GM21360 (cell line): Measurements from ENCODE around the gene PTRH1.

Experiments
- ATAC-seq: cut with Tn5 transposase; IDR thresholded peaks from one replicate; pipeline ENCODE4 v1.9.1; 2021; ENCODE audit warnings: mild to moderate bottlenecking, moderate library complexity; ENCODE audit not compliant: unreplicated experiment

The PTRH1 gene

DNA sequence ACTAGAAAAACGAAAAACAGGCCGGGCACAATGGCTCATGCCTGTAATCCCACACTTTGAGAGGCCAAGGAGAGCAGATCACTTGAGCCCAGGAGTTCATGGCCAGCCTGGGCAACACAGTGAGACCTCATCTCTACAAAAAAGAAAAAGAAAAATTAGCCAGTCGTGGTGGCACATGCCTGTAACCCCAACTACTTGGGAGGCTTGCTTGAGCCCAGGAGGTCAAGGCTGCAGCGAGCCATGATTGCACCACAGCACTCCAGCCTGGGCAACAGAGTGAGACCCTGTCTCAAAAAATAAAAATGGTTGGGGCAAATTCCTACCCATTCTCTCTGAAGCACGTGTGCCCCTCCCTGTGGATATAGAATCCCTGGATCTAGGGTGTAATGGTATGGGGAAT lies 17.1 kb downstream of the PTRH1 start:
- no peak for ATAC-seq

DNA sequence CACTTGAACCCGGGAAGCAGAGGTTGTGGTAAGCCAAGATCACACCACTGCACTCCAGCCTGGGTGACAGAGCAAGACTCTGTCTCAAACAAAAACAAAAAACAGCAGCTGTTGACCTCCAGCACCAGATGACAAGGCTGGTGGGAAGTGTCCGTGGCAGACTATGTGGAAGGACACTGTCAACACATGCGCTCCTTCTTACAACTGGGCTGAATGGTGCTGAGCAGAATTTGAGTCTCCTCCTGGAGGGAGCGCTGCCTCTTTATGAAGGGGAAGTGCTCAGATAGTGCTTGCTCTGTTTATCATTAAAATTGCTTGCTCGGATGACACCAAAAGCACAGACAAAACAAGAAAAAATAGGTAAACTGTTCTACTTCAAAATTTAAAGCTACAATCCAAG lies 17.9 kb downstream of the PTRH1 start:
- ATAC-seq, result no peak

- ATAC-seq, result no peak
Observed at GRCh38 chr9:127694890-127695720, 20.4 kb downstream of the PTRH1 start.

DNA sequence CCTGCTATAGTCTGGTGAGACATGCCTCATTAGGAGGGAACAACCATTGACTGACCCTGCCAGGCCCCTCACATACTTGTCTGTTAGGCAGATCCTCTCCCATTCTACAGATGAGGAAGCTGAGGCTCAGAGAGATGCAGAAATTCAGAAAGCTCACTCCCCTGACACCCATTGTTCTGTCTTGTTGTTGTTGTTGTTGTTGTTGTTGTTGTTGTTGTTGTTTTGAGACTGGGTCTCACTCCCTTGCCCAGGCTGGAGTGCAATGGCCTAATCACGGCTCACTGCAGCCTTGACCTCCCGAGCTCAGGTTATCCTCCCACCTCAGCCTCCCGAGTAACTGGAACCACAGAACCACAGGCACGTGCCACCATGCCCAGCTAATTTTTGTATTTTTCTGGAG lies 21.8 kb downstream of the PTRH1 start:
- no peak for ATAC-seq

DNA sequence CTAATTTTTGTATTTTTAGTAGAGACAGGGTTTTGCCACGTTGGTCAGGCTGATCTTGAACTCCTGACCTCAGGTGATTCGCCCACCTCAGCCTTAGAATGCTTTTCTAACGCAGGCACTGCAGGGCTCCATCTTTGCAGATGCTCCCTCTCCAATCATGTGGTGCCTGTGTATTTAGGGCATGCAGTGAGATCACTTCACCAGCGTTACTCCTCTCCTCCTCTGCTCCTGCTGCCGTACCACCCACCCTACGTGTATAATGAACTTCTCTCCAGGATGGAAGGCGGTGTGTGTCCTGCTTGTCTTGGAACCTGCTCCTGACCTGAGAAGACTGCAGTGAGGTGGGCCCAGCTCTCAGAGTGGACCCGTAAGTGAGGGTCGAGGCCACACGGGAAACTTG lies 22.3 kb downstream of the PTRH1 start:
- ATAC-seq, result no peak

GRCh38 chr9:127692071-127692470 lies 23.4 kb downstream of the PTRH1 start:
- no peak for ATAC-seq

- no peak for ATAC-seq
Observed at GRCh38 chr9:127690735-127691134, 24.7 kb downstream of the PTRH1 start.

- no peak for ATAC-seq
Observed at GRCh38 chr9:127689329-127690000, 26.0 kb downstream of the PTRH1 start.

- ATAC-seq, result no peak
Observed at GRCh38 chr9:127686461-127687393, 28.7 kb downstream of the PTRH1 start.

DNA sequence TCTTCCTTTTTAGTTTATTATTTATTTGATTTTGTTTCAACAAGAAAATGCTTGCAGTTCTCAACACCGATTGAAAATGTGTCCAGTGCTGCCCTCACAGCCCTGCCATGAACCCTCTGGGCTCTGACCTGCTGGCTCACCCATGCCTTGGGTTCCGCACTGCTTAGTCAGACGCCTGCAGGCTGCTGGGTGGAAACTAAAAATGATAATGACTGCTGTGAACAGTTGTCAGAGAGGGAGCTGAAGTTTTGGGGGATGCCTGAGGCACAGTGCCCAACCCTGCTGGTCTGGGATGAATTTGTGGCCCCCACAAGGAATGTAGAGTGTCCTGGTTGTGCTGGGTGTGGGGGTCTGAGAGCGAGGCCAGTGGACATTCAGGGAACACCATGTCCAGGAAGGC lies 30.9 kb downstream of the PTRH1 start:
- ATAC-seq, result no peak

GRCh38 chr9:127683723-127684122 lies 31.7 kb downstream of the PTRH1 start:
- no peak for ATAC-seq

DNA sequence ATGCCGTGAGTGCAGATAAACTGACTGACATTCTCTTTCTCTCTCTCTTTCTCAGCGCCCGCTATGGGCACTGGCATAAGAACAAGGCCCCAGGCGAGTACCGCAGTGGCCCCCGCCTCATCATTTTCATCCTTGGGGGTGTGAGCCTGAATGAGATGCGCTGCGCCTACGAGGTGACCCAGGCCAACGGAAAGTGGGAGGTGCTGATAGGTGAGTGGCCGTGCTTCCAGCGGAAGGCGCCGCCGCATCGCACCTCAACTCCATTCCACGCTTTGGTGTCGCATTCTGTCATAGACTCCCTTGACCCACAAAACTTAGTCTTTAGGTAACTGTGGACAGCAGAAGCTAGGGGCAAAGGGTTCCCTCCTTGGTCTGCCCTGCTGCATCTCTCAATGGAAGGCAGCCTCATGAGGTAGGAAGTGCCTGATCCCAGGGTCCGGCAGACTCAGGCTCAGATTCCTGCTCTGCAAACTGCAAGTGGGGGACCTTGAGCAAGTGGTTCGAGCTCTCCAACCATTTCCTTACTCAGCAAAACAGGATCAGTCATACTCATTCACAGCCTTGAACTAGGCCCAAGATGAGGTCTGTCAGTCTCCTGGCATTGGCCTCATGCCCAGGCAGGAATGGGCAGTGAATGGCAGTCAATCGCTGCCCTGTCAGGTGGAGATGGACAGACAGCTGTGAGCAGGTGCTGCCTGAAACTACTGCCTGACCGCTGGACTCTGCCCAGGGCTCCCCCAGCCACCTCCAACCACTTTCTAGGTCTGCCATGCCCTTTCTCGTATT lies 32.9 kb downstream of the PTRH1 start:
- no peak for ATAC-seq

GRCh38 chr9:127680846-127681245 lies 34.6 kb downstream of the PTRH1 start:
- no peak for ATAC-seq

DNA sequence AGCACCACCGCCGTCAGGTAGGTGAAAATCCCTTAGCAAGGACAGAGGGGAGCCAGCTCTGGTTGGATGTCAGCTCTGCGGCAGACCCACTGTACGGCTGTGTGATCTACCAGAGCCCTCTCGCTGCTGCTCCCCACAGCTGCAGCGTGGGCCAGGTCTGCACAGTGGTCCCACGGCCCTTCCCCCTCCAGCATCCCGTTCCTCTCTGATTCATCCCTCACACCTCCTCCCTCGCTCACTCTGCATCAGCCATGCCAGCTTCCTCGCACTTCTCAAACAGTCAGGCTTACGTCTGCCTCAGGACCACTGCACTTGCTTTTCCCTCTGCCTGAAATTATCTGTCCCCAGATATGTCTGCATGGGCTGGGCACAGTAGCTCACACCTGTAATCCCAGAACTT lies 35.2 kb downstream of the PTRH1 start:
- ATAC-seq, result no peak

GRCh38 chr9:127679506-127679905 lies 36.0 kb downstream of the PTRH1 start:
- no peak for ATAC-seq

GRCh38 chr9:127676638-127677037 lies 38.8 kb downstream of the PTRH1 start:
- no peak for ATAC-seq

- no peak for ATAC-seq
Observed at GRCh38 chr9:127673234-127673633, 42.2 kb downstream of the PTRH1 start.

DNA sequence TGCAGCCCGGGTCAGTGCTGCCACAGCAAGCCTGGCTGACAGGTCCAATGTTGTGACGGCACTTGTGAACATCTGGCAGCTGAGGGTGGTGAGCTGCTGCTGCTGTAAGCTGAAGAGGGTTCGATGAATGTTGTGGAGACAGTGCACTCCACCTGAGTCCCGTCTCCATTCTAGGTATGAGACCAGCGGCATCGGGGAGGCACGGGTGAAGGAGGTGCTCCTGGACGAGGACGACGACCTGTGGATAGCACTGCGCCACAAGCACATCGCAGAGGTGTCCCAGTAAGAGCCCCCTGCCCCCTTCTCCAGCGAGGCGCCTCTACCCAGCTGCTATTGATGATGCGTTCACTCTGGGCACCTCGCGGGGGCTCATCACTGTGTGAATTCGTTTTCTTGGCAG lies 47.6 kb downstream of the PTRH1 start:
- ATAC-seq, result no peak

DNA sequence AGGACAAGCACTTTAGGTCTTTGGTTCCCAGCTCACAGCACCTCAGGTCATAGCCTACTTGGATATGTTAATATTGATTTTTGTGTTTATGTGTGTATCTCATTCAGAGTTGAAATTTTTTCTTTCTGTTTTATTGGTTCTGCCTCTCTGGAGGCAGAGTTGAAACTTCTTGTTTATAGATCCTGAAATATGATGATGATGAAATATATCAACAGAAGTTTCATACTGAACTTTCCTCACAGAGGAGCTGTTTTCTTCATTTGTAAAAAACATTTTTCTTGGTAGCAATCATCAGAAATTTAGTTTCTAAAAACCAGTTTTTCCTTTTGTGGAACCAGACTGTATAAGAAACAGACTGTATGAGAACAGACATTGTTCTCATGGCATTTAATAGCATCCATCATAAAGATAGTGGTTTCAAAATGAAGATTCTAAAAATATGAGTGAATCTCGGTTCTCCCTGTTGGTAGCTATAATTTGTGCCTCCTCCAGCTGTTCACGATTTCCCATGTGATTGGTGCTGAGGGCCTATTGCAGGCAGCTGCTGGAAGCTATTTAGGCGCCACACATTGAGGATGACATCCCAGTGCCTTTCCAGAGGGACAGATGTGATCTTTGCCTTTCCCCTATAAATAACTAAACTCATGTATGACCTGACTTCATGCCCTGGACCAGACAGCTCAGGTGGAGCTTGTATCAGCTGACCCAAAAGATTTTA lies 48.2 kb downstream of the PTRH1 start:
- ATAC-seq, result no peak
